Tibial artery (tissue), 4 donors: ENCODE results near the gene CALD1.

ENCODE experiments used
- DNase-seq, 2 donors: peaks; one replicate each; pipeline ENCODE4 v3.0.0-alpha.2; 2019
- H3K27ac ChIP-seq, 2 donors: fragments of 200-600 bp; sonication (generic) in 1 of 2; 1 replicate in 1 of 2; 2 replicates in 1 of 2; pipeline ENCODE4 v1.5.1; 2018 to 2019; ENCODE audit warnings: mild to moderate bottlenecking in 1 of 2
- H3K27me3 ChIP-seq, 2 donors: fragments of 200-600 bp; sonication (generic) in 1 of 2; one replicate each; pipeline versions ENCODE4 v1.5.1 to v1.6.0; 2016 to 2019
- H3K36me3 ChIP-seq, 3 donors: fragments of 200-600 bp; sonication (generic) in 2 of 3; one replicate each; pipeline ENCODE4 v1.5.1; 2016 to 2019; ENCODE audit warnings: mild to moderate bottlenecking in 2 of 3
- H3K4me1 ChIP-seq, 4 donors: fragments of 200-600 bp; sonication (generic) in 2 of 4; 1 replicate in 3 of 4; 2 replicates in 1 of 4; pipeline ENCODE4 v1.5.1; 2016 to 2019
- H3K4me3 ChIP-seq, 2 donors: fragments of 200-600 bp; sonication (generic) in 1 of 2; 1 replicate in 1 of 2; 2 replicates in 1 of 2; pipeline ENCODE4 v1.5.1; 2018 to 2019; ENCODE audit warnings: mild to moderate bottlenecking in 2 of 2
- H3K9me3 ChIP-seq, 3 donors: fragments of 200-600 bp; sonication (generic) in 1 of 3; one replicate each; pipeline ENCODE4 v1.5.1; 2016 to 2019
- intact Hi-C: fragments of 100-400 bp; cut with DNase I; formaldehyde crosslinking; loops from one replicate; pipeline ENCODE4 v1.15.0; 2023; ENCODE audit warnings: low total_unique reads
- TF ChIP-seq, protein P1 (sequence below), 2 experiments: fragments of 200-600 bp in 1 of 2; fragments of 450-650 bp in 1 of 2; IDR thresholded peaks; one replicate each; pipeline ENCODE4 v1.5.1; 2017 to 2019; ENCODE audit warnings: antibody characterized with exemption in 2 of 2, mild to moderate bottlenecking in 1 of 2, moderate library complexity in 1 of 2

CALD1 gene

DNA sequence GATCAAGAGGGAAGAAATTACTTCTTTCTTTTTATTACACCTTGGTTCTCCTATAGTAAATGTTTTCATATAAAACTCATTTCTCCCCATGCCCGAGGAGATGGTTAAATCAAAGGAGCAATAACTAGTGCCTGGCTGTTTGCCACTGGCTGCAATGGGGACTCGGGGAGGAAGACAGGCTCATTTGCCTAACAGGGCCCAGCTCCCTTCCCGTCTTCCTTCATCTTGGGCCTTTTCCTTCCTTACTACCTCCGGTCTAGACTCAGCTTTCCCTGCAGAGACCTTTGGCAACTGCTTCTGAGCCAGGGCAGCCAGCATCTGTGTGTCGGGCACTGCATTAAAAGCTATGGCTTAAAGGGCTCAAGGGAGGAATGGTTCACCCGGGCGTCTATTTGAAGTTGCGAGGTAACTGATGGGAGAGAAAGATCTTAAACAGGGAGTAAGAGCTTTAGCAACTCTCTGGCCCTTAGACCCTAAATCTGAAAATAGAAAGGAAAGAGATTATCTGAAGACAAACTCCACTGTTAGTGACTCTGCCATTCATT lies 63.5 kb downstream of the CALD1 start:
- intact Hi-C loops = loop anchor here (10.0 kb wide), 1 partner anchor 92 kb away; no protein-coding TSS in a partner anchor
- no peak for DNase-seq
- peak overlapping the region; percentile 83 to 89 for H3K27ac ChIP-seq

DNA sequence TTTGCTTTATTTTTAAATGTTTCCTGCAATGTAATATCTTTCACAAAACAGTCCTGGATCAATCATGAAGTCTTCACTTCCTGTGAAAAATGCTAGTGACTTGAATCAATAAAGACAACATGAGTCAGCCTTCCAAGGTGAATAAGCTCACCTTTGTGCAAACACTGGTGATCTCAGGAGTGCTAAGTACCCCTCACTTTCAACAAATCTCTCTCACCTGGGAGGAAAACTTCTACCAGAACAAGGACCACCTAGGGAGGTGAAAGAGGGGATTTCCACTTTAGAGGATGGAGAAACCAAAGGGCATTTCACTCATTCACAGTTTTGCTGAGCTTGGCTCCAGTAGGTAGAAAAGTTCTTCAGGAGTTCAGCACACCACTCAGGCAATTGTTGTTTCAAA lies 64.8 kb downstream of the CALD1 start:
- peaks cover 22 to 24% (median 24%) of the 10 kb centered on the region in 3 donors for H3K36me3 ChIP-seq
- DNase-seq = no peak
- H3K4me1 ChIP-seq = peaks cover 0 to 100% (median 67%) of the 10 kb centered on the region in 4 donors
- H3K27ac ChIP-seq = peak overlapping the region; percentile 83 to 89
- intact Hi-C loops = loop anchor here (10.0 kb wide), 1 partner anchor 91 kb away; no protein-coding TSS in a partner anchor
- H3K27me3 ChIP-seq = no peaks in the 10 kb centered on the region
- TF ChIP-seq, protein P1, sequence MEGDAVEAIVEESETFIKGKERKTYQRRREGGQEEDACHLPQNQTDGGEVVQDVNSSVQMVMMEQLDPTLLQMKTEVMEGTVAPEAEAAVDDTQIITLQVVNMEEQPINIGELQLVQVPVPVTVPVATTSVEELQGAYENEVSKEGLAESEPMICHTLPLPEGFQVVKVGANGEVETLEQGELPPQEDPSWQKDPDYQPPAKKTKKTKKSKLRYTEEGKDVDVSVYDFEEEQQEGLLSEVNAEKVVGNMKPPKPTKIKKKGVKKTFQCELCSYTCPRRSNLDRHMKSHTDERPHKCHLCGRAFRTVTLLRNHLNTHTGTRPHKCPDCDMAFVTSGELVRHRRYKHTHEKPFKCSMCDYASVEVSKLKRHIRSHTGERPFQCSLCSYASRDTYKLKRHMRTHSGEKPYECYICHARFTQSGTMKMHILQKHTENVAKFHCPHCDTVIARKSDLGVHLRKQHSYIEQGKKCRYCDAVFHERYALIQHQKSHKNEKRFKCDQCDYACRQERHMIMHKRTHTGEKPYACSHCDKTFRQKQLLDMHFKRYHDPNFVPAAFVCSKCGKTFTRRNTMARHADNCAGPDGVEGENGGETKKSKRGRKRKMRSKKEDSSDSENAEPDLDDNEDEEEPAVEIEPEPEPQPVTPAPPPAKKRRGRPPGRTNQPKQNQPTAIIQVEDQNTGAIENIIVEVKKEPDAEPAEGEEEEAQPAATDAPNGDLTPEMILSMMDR (IDR thresholded peaks at IDR 0.05) = no peak
- no peaks in the 10 kb centered on the region for H3K9me3 ChIP-seq
- H3K4me3 ChIP-seq = no peak overlapping the region

More for the DNA sequence above, 63.5 kb downstream of the CALD1 start:
- no peaks in the 10 kb centered on the region for H3K27me3 ChIP-seq
- H3K9me3 ChIP-seq = no peaks in the 10 kb centered on the region
- H3K36me3 ChIP-seq = peaks cover 22 to 24% (median 24%) of the 10 kb centered on the region in 3 donors
- peak overlapping the region in 1 of 2 donors; percentile 13 for H3K4me3 ChIP-seq
- H3K4me1 ChIP-seq = peaks cover 0 to 100% (median 63%) of the 10 kb centered on the region in 4 donors
- TF ChIP-seq, protein P1 (IDR thresholded peaks at IDR 0.05) = no peak

DNA sequence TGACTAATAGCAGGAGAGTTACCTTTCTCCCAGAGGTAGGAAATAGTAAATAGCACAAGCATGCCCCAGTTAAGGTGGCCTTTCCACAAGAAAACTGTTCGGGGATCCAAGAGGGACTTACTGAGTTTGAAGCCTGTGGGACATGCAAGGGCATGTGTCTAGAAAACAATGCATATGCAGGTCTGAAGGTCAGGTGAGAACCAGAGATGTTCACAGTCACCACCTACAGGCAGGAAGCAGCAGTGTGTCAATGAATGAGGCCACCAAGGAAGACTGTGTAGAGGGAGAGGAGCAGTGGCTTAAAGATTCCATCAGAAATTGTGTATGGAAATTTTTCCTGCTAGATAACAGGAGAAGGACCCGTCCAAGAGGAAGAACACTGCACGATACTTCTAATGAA lies 66.0 kb downstream of the CALD1 start:
- H3K4me1 ChIP-seq = peaks cover 0 to 100% (median 66%) of the 10 kb centered on the region in 4 donors
- peaks cover 22 to 24% (median 24%) of the 10 kb centered on the region in 3 donors for H3K36me3 ChIP-seq
- no peak for DNase-seq
- peak overlapping the region; percentile 83 to 89 for H3K27ac ChIP-seq
- TF ChIP-seq, protein P1 (IDR thresholded peaks at IDR 0.05) = peak in 1 of 2 experiments; percentile 23
- H3K4me3 ChIP-seq = no peak overlapping the region
- intact Hi-C loops = loop anchor here (10.0 kb wide), 1 partner anchor 89 kb away; no protein-coding TSS in a partner anchor
- no peaks in the 10 kb centered on the region for H3K27me3 ChIP-seq
- no peaks in the 10 kb centered on the region for H3K9me3 ChIP-seq

GRCh38 chr7:134847851-134848588 lies 68.6 kb downstream of the CALD1 start:
- Histone ChIP-seq H3K4me3 (no peak overlapping the region), H3K4me1 (peaks cover 6 to 100% (median 65%) of the 10 kb centered on the region in 4 donors), H3K27me3 (no peaks in the 10 kb centered on the region), H3K9me3 (no peaks in the 10 kb centered on the region), H3K36me3 (peaks cover 22 to 24% (median 24%) of the 10 kb centered on the region in 3 donors), H3K27ac (peak overlapping the region; percentile 83 to 89)
- intact Hi-C loops = loop anchor here (10.0 kb wide), 1 partner anchor 87 kb away; no protein-coding TSS in a partner anchor
- no peak for DNase-seq
- TF ChIP-seq, protein P1 (IDR thresholded peaks at IDR 0.05) = no peak

DNA sequence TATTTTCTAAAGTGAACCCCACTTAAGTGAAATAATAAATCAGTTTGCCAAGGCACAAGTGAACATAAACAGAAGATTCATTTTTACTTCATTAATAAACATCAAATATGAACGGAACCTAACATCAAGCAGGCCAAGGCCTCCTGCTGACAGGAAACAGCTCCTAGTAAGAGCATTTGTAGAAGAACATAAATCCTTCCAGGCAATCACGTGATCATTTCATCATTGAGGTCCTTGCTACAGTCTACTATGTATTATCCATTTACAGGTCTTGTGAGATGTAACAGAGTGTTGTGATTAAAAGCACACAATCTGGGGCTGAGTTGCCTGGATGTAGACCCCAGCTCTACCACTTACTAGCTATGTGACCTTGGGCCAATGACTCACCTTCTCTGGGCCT lies 70.6 kb downstream of the CALD1 start:
- Histone ChIP-seq H3K36me3 (peaks cover 13 to 14% (median 14%) of the 10 kb centered on the region in 3 donors), H3K4me1 (peaks cover 6 to 98% (median 60%) of the 10 kb centered on the region in 4 donors), H3K4me3 (no peak overlapping the region), H3K27ac (peak overlapping the region; percentile 67 to 89), H3K9me3 (no peaks in the 10 kb centered on the region), H3K27me3 (no peaks in the 10 kb centered on the region)
- TF ChIP-seq, protein P1 (IDR thresholded peaks at IDR 0.05) = no peak
- no peak for DNase-seq
- intact Hi-C loops = no loop called here
